Stimulated activated CD8-positive, alpha-beta memory T cell treated with anti-CD3 and anti-CD28 coated beads, Interleukin-12 subunit alpha, Interleukin-12 subunit beta, amount 100 ng/mL, for 4 hours (primary cell): ENCODE data around the gene DERA.
"Not testable (repeated sequence)": the region's sequence is repeated elsewhere in the genome, so short reads cannot be mapped to it uniquely, and the experiment has no call there.

Experiments
- DNase-seq: peaks from one replicate; pipeline ENCODE4 v3.0.0-alpha.2; 2020; ENCODE audit warnings: low read depth

Gene DERA

DNA sequence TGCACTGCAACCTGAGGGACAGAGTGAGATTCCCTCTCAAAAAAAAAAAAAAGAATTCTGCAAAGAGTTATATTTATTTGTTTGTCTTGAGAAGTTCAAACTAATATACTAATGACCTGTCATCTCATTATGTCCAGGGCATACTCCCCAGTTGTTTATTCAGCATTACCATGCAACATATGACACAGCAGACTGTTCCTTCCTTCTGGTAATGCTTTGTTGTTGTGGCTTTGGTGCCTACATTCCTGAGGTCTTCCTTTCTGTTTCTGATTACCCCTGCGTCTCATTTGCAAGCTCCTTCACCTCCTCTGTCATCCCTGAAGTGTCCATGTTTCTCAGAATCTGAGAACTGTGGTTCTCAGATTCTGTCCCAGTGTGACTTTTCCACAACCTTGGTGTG is 55.3 kb downstream of the DERA start:
- DNase-seq: no peak

DNA sequence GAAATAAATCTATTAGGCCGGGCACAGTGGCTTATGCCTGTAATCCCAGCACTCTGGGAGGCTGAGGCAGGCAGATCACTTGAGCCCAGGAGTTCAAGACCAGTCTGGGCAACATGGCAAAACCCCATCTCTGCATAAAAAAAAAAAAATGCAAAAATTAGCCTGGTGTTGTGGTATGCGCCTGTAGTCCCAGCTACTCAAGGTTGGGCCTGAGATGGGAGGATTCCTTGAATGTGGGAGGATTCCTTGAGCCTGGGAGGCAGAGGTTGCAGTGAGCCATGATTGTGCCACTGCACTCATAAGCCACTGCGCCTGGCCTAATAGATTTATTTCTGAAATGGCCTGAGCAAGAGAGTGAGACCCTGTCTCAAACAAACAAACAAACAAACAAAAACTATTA is 55.9 kb downstream of the DERA start:
- DNase-seq: not testable (repeated sequence)

DNA sequence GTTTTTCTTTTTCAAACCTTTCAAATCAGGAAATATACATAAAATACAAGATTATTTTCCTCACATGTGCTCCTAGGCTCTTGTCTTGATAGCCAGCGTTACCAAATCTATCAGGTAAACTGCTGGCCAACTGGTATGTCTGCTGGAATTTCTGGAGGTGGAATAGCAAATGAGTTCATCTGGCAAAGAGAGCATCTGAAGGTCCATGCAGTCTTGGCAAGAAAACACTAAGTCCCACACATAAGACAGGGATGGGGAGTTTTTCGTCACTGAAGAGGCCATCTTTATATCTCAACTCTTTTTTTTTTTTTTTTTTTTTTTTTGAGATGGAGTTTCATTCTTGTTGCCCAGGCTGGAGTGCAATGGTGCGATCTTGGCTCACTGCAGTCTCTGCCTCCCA is 60.1 kb downstream of the DERA start:
- DNase-seq: no peak

DNA sequence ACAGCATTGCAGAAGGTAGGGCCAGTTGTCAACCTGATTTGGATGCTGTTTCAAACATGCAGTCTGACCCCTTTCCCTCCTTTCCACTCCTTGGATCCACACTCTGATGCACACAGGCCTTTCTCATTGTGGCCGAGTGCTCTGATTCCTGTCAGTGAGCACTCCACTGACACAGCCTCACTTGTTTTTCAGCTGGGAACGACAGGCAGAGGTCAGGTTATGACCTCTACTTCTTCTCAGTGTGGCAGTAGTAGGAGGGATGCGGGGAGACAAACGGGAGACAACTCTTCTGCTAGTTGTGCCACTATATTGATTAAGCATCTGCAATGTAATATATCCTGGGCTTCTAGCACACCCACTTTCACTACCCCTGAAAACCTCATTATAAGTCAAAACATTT is 61.8 kb downstream of the DERA start:
- DNase-seq: no peak

- DNase-seq: no peak
Measured at GRCh38 chr12:15977999-15978951, 67.1 kb downstream of the DERA start.

GRCh38 chr12:15979096-15980092 is 68.3 kb downstream of the DERA start:
- no peak for DNase-seq

GRCh38 chr12:15982071-15982470 is 70.9 kb downstream of the DERA start:
- DNase-seq: no peak

- no peak for DNase-seq
Measured at GRCh38 chr12:15982471-15982870, 71.3 kb downstream of the DERA start.

- DNase-seq: no peak
Measured at GRCh38 chr12:15982921-15983320, 71.8 kb downstream of the DERA start.

- DNase-seq: no peak
Measured at GRCh38 chr12:15984097-15984800, 73.1 kb downstream of the DERA start.

- no peak for DNase-seq
Measured at GRCh38 chr12:15984963-15985362, 73.8 kb downstream of the DERA start.

- no peak for DNase-seq
Measured at GRCh38 chr12:15987696-15988095, 76.6 kb downstream of the DERA start.

DNA sequence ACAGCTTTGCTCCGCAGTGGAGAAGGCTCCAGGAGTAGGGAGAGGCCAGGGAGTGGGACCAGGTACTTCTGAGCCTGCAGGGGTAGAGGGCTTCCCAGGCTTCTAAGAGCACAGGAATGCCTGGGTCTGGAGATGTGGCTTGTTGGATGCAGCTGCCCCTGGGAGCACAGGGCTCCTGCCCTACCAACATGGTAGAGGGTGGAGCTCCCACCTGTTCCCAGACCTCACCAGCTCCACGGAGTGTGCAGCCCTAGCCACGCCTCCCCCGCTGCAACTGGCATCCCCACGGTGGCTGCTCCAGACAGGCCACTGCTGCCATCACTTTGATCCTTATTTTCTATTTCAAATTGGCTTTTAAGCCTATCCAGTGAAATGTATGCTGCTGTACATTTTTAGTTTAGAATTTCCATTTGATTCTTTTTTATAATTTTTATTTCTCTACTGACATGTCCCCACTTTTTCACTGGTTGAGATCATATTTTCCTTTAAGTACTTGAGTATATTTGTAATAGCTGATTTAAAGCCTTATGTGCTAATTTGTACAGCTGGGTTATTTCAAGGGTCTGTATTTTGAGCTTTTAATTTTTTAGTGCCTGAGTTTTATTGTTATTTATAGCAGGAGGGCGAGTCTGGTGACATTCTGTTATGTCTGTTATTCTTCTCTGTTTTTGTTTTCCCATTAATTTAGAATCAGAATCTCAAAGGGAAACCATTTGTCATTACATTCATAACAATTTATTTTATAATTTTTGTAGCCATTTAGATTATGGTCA is 78.0 kb downstream of the DERA start:
- DNase-seq: no peak

DNA sequence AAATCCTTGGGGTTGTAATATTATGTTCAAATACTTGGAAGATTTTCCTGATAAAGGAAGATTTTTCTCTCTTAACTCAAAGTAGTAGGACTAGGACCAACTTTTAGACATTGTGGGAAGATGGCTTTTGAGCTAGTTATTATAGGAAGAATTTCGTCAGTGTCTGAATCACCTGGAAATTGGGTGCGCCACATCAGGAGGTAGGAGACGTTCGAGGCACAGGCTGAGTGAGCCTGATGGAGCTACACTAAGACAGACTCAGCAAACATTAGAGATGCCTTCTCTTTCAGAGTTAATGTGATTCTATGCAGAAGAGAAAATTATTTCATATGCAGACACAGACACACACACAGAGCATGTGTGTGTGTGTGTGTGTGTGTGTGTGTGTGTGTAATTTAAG is 84.7 kb downstream of the DERA start:
- no peak for DNase-seq

DNA sequence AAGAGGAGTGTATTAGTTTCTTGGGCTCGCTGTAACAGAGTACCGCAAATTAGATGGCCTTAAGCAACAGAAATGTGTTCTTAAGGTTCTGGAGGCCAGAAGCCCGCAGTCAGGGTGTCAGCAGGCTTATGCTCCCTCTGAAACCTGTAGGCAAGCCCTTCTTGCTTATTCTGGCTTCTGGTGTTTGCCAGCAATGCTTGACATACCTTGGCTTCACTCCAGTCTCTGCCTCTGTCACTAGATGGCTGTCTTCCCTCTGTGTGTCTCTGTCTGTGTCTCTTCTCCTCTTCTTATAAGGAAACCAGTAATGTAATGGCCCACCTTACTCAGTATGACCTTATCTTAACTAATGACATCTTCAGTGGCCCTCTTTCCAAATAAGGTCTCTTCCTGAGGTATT is 85.1 kb downstream of the DERA start:
- DNase-seq: no peak

GRCh38 chr12:15996948-15997347 is 85.8 kb downstream of the DERA start:
- no peak for DNase-seq

DNA sequence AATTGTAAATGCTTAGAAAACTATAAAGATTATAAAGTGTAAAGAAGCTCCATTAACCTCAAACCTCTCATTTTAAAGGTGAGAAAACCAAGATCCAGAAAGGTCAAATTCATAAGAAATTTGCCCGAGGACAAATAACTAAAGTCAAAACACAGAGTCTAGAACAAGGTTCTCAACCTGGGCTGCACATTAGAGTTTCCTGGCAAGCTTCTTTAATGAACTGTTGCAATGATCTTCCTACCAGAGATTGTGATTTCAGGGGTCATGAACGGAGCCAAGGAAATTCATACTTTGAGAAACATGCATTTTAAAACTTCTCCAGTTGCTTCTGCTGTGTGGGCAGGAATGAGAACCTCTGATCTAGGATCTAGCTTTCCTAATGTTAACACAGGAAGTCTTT is 86.8 kb downstream of the DERA start:
- no peak for DNase-seq

DNA sequence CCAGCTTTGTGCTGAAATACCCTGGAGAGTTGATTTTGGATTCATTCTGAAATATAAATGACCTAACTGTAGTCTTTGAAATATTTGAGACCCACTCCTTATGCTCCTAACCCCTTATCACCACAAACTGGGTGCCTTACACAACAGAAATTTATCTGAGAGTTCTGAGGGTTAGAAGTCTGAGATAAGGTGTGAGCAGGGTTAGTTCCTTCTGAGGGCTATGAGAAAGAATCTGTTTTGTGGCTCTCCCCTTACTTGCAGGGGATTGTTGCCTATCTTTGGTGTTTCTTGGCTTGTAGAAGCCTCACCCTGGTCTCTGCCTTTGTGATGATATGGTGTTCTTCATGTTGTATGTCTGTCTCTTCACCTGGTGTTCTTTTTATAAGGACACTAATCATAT is 91.7 kb downstream of the DERA start:
- no peak for DNase-seq

DNA sequence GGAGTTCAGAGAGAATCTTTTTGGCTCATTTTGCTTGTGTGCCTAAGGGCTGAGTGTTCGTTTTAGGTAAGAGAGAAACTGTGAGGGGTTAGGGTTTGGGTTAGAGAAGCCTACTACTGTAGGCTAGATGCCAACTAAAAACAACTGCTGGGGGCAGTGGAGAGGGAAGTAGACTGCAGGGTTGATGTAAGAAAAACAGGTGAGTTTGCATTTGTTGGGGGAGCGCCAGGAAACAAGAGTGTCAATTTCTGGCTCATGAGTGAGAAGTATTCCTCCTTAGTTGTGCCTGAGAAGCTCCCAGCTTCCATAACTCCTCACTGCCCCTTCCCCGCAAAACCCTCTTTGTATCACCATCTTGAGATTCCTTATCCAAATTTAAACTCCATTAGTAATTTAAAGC is 92.3 kb downstream of the DERA start:
- no peak for DNase-seq

GRCh38 chr12:16006752-16007151 is 95.6 kb downstream of the DERA start:
- no peak for DNase-seq

DNA sequence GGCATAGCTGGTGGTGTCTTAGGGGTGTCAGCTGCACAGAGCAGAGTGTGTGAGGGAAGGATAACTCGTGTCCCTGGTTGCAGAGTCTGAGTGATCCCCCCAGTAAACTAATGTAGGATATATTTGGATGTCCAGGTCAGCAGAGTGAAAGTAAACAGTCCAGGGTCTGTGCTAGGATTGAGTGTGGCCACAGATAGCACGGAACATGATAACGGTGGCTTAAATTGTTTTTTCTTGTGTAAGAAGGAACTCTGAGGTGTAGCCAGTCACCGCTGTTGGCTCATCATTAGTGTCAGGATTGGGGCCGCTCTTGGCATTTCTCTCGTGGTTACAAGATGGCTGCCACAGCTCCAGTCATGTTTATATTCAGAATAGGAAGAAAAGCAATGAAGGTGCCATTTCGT is 97.3 kb downstream of the DERA start:
- DNase-seq: no peak
